Kidney epithelial cell (primary cell): ENCODE results near the gene ALG5. TPM values are rescaled to one million over a fixed set of nuclear protein-coding genes. Genes with fewer than 3 reads are reported as not detected.

Experiments
- DNase-seq: peaks from one replicate; pipeline ENCODE4 v3.0.0-alpha.2; 2010; ENCODE audit warnings: low read depth
- H3K27me3 ChIP-seq: 2 replicates; pipeline ENCODE4 v1.6.0; 2011; ENCODE audit warnings: low read length; ENCODE audit not compliant: control insufficient read depth, insufficient read depth
- H3K36me3 ChIP-seq: 2 replicates; pipeline ENCODE4 v1.5.1; 2011; ENCODE audit warnings: low read length; ENCODE audit not compliant: control insufficient read depth, insufficient read depth
- H3K4me3 ChIP-seq: 2 replicates; pipeline ENCODE4 v1.5.1; 2011; ENCODE audit warnings: low read depth, mild to moderate bottlenecking, control low read depth, low read length
- total RNA-seq: library from RNA; depleted of rRNA; stranded (reverse); fragments of >200 nt; gene quantifications from 2 replicates; pipeline ENCODE4 v1.2.3, GENCODE V29; 2015
- TF ChIP-seq, protein P1 (sequence below): IDR thresholded peaks from 2 replicates; pipeline ENCODE4 v1.5.1; 2011; ENCODE audit warnings: mild to moderate bottlenecking, moderate library complexity, low read length, control low read depth, inconsistent platforms; ENCODE audit not compliant: insufficient read depth, poor library complexity, severe bottlenecking

The ALG5 gene
- total RNA-seq, 1 donor from 2014 or later, result 32.0 TPM

DNA sequence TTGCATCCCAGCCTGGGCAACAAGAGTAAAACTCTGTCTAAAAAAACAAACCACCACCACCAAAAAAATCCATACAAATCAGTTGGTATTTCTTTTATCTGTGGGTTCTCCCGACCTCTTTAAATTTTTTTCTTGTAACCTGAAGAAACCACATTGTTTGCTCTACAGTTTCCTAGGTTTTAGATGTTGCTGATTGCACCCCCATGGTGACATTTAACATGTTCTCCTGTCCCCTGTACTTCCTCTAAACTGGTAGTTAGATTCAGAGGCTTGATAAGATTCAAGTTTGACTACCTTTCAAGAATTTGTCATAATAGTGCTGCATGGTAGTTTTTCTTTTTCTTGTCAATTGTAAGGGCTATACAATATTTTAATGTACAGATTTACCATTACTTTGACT lies 24.0 kb downstream of the ALG5 start:
- H3K36me3 ChIP-seq, result no peaks in the 10 kb centered on the region
- DNase-seq, result no peak
- no peak overlapping the region for H3K4me3 ChIP-seq
- H3K27me3 ChIP-seq, result no peaks in the 10 kb centered on the region
- TF ChIP-seq, protein P1, sequence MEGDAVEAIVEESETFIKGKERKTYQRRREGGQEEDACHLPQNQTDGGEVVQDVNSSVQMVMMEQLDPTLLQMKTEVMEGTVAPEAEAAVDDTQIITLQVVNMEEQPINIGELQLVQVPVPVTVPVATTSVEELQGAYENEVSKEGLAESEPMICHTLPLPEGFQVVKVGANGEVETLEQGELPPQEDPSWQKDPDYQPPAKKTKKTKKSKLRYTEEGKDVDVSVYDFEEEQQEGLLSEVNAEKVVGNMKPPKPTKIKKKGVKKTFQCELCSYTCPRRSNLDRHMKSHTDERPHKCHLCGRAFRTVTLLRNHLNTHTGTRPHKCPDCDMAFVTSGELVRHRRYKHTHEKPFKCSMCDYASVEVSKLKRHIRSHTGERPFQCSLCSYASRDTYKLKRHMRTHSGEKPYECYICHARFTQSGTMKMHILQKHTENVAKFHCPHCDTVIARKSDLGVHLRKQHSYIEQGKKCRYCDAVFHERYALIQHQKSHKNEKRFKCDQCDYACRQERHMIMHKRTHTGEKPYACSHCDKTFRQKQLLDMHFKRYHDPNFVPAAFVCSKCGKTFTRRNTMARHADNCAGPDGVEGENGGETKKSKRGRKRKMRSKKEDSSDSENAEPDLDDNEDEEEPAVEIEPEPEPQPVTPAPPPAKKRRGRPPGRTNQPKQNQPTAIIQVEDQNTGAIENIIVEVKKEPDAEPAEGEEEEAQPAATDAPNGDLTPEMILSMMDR, result no peak

DNA sequence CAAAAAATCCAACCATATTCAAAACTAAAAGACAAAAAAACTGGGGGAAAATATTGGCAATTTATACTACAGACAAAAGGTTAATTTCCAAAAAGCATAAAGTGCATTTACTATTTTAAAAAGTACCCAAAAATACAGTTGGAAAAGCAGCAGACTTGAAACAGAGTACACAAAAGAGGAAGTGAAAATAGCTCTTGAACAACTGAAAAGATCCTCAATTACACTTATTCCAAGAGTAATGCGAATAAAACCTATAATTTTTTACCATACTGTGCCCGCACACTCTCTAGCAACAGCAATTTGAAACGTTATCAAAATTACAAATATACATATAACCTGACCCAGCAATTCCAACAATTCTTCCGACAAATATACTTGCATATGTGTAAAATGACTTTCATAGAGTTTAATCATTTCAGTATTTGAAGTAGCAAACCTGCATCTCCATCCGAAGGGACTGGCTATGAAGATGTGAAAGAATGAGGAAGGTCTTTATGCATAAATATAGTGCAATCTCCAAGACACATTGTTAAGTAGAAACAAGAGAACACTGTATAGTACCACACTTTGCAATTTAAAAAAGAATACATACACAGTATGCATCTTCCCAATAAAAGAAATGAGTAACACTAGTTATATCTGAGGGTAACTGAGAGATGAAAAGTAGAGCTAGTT lies 25.4 kb downstream of the ALG5 start:
- TF ChIP-seq, protein P1, result no peak
- no peaks in the 10 kb centered on the region for H3K36me3 ChIP-seq
- no peak for DNase-seq
- no peaks in the 10 kb centered on the region for H3K27me3 ChIP-seq
- H3K4me3 ChIP-seq, result no peak overlapping the region

DNA sequence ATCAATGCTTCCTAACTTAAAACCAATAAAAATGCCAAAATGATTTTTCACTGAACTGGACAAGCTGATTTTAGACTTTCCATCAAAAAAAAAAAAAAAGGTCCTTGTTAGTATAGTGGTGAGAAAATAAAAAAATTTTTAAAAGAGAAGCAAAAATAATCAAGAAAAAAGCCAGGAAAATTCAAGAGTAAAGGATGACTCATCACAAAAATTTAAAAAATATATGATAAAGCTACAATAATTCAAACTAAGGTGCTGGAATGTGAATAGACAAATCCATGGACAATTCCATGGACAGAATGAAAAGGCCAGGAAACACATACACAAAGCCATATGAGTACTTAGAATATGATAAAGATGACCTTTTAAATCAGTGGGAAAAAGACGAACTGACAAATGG lies 26.1 kb downstream of the ALG5 start:
- Histone ChIP-seq H3K4me3 (no peak overlapping the region), H3K27me3 (no peaks in the 10 kb centered on the region), H3K36me3 (no peaks in the 10 kb centered on the region)
- TF ChIP-seq, protein P1, result no peak
- DNase-seq, result no peak

DNA sequence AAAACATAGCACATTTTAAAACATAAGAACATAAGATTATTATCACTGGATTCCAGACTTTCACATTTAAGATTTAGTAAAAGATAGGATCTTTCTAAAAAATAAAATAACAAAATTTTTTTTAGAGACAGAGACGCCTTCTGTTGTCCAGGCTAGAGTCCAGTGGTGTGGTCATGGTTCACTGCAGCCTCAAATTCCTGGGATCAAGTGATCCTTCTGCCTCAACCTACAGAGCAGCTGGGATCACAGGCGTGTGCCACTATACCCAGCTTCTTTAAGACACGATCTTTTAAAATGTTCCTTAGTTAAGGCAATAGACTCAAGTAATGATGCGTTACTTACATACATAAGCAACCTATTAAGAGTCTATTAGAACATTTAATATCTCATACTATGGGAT lies 32.7 kb downstream of the ALG5 start:
- H3K27me3 ChIP-seq, result no peaks in the 10 kb centered on the region
- no peak for DNase-seq
- H3K36me3 ChIP-seq, result peaks cover 3% of the 10 kb centered on the region
- no peak overlapping the region for H3K4me3 ChIP-seq
- TF ChIP-seq, protein P1, result no peak

DNA sequence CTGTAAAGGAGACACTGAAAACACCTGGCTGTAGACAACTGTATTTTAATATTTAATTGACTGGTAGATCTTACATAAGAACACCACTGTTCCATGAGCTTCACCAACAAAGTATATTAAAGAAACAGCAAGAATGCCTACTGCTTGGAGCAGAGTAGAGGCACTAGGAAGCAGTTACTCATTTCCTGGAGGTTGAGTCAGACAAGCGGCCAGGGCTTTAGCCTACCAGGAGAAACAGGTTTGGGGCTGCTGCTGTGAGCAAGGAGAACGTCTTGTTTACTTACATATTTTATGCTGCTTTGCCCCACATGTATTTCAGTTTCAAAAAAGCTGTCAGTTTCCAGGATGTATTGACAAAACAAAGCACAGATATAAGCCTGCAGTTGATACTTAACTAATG lies 33.4 kb downstream of the ALG5 start:
- Histone ChIP-seq H3K4me3 (no peak overlapping the region), H3K27me3 (no peaks in the 10 kb centered on the region), H3K36me3 (peaks cover 3% of the 10 kb centered on the region)
- peak; percentile 56 for DNase-seq
- TF ChIP-seq, protein P1, result no peak
